NCI-H2227 (cell line): ENCODE data around the gene SLC16A3.
"Not testable (repeated sequence)": the region's sequence is repeated elsewhere in the genome, so short reads cannot be mapped to it uniquely, and the experiment has no call there.

Experiments used
- DNase-seq: peaks from one replicate; lab custom pipeline; 2025; ENCODE audit not compliant: unreplicated experiment; lab: John Stamatoyannopoulos, UW

Gene SLC16A3

DNA sequence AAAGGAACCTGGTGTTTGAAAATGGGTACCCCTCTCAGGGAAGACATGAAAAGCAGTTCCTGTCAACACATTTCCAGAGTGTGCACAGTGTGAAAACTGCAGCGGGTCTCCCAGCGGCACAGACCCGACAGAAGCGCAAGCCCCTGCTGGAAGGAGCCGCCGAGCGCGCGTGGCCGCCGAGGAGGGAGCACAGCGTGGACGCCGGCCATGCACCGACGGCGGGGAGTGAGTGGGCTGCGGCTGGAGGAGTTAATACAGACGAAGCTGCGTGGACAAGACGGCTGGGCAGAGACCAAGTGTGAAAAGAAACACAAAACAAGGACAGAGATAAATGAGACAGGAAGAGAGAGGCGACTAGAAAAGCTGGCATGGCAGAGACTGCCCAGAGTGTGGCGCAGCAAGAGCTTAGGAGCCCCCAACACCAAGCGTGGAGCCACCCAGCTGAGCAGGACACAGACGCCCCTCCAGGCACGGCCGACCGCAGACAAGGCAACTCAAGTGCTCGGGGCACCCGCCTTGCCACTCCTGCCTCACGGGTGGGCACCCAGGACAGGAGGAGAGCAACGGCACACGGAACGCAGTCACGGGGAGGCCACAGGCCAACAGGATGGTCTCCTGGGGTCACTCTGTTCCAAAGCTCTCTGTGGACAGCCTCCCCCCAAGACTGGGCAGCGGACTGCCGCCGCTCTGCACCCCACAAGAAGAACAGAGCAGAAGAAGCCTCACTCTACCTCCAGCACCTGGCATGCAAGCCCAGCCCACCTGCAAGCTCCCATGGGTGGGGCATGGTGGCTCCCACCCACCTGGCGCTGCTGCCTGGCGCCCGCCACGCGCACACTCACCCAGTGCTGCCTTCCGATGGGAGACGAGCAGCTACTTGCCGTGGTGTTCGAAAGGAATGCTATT lies 16.5 kb downstream of the SLC16A3 start:
- no peak for DNase-seq

DNA sequence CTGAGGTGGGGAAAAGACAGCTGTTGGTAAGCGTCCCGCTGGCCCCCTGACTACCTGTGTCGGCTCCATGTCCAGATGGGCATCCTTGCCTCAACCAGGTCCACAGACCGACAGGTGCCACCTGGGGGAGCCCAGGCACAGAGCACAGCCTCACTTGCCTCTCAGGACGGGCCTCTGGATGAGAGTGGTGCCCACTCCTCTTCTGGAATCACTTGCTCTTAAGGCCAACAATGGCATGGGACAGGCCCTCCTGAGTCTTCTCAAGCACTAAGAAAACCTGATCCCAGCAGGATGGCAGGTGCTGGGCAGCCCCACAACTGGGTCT lies 17.2 kb downstream of the SLC16A3 start:
- DNase-seq: no peak

DNA sequence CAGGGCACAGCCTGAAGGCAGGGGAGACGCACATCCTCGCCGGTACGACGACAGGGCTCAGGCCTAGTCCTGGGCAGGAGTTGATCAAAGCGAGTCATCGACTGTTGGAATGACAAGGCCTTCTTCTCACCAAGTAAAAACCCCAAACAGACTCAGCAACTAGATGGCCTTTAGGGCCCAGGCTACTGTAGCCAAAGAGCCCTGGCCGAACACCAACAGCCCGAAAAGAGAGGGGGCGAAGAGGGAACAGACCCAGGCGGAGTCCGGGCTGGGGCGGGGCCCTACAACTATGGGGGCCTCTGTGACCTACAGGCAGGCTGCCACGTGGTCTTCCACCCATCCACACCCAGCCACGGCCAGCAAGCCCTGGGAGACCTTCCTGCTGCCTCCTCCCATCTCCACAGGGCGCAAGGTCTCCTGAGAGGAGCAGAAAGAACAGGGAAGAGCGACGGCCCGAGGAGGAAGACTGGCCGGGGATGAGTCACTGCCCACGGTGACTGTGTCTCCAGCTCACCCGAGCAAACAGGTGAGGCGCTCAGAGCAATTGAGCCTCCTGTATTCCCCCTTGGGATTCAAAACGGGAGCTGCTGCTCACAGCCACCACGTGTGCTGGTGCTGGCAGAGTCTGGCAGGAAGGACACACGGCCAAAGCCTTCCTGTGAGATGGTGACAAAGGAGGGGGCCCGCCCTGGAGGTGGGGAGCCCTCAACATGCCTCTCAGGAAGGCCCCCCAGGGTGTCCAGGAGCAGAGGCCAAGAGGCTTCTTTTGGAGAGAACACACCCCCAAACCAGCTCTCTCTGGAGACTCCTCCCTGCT lies 17.7 kb downstream of the SLC16A3 start:
- DNase-seq: no peak

DNA sequence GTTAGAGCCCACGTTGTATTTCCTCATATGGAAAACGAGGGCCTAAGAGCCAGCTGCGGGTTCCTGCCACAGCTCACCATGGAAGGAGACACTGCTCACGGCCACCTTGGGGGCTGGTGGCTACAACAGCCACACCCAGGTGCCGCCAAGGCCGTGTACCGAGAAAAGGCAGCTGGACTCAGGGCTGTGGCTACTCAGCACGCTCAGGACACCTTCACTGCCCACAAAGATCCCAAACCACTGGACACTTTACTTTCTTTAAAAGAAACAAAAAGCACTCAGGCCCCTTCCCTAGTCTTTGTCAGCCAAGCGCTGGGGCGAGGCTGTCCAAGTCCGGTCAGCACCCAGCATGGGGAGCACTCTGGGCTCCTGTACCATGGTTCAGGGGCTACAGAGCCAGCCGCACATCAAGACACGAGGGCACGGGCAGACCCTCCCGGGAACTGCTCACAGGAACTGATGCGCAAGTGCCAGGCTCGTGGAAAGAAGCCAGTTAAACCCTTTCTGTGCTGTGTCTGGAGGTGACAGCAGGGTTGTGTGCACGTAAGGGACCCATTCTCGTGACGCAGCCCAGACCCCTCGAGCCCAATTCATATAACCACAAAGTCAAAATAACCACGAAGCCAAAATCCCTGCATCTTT lies 18.5 kb downstream of the SLC16A3 start:
- DNase-seq: no peak

DNA sequence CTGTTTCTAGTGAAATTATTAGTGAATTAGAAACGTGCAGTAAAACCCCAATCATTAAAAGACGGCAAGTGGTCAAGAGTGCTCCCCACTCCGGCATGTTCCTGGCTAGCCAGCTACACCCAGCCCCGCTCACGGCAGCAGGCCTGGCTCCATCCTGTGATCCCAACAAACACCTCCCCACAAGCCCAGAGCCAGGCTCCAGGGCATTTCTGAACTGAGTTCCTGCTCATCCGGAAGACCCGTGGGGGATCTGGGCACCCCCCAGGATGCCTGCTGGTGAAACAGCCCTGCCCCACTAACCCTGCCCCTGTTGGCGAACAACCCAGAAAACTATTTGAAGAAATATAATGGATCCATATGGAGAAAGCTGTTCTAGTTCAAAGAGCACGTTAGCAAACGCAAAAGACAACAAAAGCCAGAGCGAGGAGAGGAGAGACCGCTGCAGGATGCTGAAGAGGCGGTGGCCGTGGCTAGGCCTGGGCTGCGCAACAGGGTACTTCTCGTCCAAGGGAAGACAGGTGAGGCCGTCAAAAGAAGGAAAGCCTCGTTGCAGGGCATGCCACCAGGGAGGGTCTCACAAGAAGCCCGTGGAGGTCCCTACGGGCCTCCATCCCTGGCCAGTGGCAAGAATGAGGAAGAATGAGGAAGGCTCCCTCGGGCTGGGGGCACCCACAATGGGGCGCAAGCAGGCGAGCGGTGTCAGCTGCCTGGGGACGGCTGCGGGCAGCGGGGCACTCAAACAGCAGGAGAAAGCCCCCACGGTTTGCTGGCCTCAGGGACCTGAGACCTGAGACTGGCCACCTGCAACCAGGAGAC lies 19.2 kb downstream of the SLC16A3 start:
- no peak for DNase-seq

DNA sequence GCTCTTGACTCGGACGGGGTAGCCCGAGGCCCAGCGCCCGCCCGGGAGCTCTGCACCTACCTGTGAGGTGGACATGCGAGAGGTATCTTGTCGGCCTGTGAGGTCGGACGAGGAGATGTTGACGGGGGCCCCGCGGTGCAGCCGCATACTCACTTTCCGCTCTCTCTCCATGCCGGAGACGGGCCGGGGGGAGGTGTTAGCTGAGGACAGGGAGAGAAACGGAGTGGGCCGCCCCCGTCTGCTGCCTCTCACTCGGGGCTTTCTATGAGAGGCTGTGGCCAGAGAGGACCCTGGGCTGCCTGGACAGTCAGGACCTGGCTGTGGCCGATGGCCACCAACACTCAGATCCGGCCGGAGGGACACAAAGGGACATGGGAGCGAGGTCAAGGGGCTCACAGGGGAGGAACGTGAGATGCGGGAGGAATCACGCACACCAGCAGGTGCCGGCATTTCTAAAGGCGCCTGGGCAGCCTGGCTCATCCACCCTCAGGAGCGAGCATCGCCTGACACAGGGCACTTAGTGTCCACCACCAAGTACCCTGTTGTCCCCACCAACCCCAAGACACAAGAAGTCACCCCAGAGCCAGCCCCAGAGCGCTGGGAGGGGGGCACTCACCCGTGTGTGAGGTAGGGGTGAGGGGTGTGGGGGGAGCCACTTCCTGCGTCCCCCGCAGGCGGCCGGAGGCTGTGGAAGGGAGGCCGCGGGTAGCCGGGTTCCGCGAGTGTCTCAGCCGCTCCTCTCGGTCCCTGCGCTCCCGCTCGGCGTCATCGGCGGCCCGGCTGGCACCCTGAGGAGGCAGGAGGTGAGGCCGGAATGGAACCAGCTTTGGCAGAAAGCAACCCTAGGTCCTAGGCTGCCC lies 20.2 kb downstream of the SLC16A3 start:
- DNase-seq: no peak

DNA sequence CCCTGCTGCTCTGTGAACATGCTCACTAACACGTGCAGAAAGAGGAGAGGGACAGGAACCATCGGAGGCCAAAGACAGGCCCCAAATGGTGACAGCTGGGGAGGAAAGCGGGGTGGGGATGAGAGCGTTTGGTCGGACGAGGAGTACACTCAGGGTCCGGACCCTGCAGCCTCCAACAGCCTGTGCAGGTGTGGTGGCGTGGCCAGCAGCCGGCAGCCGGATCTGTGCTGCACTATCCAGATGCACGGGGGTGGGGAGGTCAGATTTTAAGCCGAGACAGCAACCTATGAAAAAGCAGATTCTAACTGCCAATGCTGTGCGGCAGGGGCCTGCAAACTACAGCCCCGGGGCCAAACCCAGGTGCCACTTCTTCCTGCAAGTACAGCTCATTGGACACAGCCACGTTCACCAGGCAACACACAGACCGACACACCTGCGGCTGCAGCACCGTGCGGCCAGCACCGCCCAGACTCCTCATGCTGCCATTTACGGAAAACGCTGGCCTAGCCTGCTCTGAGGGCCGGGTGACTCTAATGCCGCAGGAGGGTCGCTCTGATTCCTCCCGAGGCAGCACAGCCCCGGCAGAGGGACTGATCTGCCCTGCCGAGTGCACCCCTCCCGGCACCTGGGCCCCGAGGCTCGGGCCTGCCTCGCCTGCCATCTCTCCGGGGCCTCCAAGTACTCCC lies 21.2 kb downstream of the SLC16A3 start:
- DNase-seq: no peak

DNA sequence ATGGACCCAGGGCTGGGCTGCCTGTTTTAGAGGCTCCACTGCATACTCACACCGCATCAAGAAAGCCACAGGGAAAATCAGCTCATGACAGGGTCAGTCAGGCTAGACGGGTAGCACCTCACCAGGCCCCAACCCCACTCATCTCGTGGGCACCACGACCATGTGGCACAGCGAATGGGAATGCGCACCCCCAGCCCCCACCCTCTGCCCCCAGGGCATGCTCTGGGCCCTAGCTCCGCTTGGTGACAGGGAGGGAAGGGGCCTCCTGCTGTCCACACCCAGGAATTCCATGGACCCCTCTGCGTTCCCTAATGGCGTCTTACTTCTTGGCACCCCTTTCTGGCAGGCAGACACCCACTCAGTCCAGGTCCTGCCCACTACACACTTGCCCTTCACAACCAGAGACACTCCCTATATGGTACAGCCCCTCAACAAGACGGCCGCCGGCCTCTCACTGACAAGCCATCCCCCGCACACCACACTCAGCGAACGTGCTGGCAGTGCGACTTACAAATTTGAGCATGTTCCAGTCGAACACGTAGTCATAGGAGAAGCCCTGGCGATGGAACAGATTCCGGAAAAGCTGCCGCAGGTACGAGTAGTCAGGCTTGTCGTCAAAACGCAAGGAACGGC lies 22.1 kb downstream of the SLC16A3 start:
- no peak for DNase-seq

DNA sequence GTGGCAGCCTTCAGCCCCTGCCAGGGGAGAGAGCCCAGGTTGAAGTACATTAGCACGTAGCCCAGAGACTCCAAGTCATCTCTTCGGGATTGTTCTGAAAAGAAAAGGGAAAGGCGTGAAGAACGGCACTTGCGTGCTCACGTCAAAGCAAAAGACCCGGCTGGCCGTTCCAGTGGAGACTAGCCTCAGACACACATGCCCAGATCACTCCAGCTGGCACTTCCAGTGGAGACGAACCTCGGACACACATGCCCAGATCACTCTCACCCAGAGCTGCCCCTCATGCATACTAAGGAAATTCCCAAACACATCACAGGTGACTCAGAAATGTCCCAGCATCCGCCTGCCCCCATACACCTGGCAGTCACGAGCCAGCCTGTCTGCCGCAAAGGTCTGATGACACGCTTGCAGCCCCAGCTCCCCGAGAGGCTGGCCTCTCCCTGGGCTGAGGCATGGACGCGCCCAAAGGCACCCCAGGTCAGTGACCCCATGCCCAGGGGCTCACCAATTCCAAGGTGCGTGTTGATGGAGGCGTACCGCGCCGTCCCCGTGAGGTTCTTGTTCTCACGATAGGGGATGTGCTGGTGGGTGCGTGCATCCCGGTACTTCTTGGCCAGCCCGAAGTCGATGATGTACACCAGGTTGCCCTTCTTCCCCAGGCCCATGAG lies 23.8 kb downstream of the SLC16A3 start:
- no peak for DNase-seq

DNA sequence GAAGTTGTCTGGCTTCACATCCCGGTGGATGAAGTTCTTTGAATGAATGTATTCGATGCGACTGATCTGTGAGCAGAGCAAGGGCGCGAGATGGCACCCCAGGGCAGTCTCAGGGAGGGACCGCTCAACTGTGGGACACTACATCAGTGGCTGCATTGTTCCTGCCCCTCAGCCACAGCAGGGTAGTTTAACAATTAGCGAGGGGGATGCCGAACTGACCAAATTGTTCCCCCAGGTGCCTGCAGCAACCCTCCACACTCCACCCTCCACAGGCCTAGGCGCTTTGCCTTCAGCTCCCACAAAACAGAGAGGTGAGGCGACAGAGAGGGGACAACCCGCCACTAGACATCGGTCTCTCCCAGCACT lies 24.3 kb downstream of the SLC16A3 start:
- no peak for DNase-seq

DNA sequence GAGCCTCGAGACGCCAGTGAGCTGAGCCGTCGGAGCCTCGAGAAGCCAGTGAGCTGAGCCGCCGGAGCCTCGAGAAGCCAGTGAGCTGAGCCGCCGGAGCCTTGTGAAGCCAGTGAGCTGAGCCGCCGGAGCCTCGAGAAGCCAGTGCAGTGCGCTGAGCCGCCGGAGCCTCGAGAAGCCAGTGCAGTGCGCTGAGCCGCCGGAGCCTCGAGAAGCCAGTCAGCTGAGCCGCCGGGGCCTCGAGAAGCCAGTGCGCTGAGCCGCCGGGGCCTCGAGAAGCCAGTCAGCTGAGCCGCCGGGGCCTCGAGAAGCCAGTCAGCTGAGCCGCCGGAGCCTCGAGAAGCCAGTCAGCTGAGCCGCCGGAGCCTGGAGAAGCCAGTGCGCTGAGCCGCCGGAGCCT lies 25.3 kb downstream of the SLC16A3 start:
- DNase-seq: not testable (repeated sequence)

DNA sequence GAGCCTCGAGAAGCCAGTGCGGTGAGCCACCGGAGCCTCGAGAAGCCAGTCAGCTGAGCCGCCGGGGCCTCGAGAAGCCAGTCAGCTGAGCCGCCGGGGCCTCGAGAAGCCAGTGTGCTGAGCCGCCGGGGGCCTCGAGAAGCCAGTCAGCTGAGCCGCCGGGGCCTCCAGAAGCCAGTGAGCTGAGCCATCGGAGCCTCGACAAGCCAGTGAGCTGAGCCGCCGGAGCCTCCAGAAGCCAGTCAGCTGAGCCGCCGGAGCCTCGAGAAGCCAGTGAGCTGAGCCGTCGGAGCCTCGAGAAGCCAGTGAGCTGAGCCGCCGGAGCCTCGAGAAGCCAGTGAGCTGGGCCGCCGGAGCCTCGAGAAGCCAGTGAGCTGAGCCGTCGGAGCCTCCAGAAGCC lies 25.9 kb downstream of the SLC16A3 start:
- not testable (repeated sequence) for DNase-seq

DNA sequence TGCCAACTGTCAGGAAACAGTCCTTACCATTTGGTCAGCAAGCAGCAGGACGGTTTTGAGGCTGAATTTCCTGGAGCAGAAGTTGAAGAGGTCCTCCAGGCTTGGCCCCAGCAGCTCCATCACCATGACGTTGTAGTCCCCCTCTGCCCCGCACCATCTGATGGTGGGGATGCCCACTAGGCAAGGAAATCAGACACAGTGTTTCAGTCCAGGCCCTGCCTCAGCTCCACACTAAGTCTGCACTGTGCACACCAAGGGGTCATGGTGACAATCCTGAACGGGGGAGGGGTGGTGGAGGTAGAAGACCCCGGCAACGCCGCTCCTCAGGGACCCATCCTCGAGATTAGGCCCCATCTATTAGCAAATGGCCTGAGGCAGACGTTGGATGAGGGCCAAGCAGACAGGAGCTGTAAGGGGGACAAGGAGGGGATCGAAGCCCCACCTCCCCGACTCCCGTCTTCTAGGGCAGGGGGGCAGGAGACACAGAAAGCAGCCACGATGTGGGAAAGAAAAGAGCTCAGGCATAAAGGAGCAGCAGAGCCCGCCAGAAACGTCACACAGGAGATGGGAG lies 26.6 kb downstream of the SLC16A3 start:
- no peak for DNase-seq

DNA sequence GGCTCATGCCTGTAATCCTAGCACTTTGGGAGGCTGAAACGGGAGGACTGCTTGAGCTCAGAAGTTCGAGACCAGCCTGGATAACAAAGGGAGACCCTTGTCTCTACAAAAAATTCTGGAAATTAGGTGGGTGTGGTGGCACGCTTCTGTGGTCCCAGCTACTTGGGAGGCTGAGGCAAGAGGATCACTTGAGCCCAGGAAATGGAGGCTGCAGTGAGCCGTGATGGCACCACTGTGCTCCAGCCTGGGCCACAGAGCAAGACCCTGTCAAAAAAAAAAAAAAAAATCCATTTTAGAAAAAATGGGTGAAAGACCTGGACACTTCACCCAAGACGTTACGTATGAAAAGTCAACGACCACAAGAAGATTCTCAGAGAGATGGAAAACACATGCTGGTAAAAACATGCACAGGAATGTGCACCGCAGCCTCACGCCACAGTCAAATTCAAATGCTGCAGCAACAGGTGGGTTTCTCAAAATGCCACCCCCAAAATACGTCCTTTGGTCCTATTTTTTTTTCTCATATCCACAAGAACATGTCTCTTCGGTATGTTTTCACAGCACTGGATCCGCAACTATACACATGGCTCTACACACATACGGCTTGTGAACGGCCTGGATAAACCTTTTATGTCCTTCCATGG lies 27.5 kb downstream of the SLC16A3 start:
- no peak for DNase-seq

DNA sequence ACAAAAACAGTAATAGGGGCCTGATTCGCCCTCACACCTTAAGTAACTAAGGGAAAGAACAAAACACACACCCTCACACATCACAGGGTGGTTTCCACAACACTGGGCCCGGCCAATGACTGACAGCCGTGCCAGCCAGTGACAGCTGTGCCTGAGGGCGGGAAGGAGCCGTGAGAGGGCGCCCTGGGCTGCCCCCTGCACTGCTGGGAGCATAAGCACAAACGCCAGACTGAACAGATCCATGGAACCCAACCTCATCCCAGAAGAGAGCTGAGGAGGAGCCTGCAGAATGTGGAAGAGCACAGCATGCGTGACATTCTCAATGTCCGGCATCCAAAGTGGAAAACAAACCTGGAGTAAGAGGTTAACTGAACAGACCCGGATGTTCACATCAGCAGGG lies 28.6 kb downstream of the SLC16A3 start:
- no peak for DNase-seq

DNA sequence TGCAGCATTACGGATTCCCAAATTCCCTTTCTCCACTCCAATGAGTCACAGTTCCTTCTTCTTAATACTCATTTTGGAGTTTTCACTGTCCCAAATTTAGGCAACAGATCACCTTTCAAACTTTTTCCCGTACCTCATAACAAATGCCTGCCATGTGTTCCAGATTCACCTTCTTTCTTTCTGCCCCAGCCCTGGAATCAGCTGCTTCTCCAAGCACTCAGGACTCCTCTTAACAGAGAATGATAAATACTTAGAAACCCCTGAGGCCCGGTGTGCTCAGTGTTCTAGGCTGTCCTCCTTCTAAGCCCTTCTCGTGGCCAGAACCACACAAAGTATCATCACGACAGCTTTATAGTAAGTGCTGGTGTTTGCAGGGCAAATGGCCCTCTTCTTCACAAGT lies 29.7 kb downstream of the SLC16A3 start:
- DNase-seq: no peak
